Stimulated activated CD8-positive, alpha-beta memory T cell treated with anti-CD3 and anti-CD28 coated beads, Interleukin-2, amount 100 ng/mL, for 48 hours (primary cell): ENCODE data around the gene MAP7D1.
"Not testable (repeated sequence)": the region's sequence is repeated elsewhere in the genome, so short reads cannot be mapped to it uniquely, and the experiment has no call there.

Experiments used
- DNase-seq, 2 donors: peaks; one replicate each; pipeline ENCODE4 v3.0.0-alpha.2; 2020; ENCODE audit warnings: low read depth in 2 of 2

Gene MAP7D1

DNA sequence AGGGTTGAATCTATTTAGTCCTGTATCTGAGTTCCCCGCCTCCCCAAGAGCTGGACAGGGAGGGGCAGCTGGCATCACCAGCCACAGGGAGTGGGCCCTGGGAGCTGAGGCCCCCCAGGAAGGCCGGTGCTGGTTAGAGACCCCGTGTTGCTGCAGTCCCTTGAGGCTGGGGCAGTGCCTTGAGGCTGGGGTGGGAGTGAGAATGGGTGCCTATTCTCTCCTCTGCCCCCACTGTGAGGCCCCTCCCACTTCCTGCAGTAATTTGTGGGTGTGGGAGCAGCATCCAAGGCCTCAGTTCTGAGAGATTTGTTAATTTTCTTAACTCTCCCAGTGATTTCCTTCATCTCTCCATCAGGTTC is 4.1 kb upstream of the MAP7D1 start:
- no peak for DNase-seq

DNA sequence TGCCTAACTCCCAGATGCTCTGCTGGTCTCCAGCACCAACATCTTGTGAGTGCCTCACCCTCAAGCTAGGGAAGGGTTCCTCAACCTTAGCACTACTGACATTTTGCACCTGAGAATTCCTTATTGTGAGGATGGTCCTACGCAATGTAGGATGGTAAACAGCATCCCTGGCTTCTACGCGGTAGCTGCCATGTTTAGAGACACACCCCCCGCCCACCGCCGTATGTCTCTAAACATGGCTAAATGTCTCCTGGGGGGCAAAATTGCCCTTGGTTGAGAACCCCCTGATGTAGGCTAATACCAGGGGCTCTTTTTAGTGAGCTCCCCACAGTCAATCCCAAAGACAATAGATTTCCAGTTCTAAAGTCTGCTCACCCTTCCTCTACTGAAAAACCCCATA is 2.5 kb upstream of the MAP7D1 start:
- no peak for DNase-seq

DNA sequence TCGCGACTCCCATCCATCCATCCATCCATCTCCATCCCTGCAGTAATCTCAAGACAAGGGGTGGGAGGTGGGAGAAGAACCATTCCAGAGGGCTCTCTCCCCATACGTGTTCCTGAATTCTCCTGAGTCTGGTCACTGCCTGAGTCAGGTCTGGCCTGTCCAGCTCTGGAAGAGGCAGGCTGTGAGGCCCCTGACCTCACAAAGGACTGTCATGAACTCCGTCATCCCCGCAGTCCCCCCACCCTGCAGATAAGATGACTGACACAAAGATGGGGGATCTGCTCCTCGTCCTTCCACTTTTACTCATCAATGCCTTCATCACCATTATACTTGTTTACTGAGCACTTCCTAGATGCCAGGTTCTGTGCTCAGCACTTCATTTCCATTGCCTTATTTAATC is 1.6 kb upstream of the MAP7D1 start:
- DNase-seq, result no peak

- DNase-seq, result no peak
These were observed 1.1 kb upstream of the MAP7D1 start for GRCh38 chr1:36154765-36155407.

- peak in 1 of 2 donors; percentile 45 for DNase-seq
These were observed 562 bp downstream of the MAP7D1 start for GRCh38 chr1:36156329-36157114.

GRCh38 chr1:36157115-36157903 is 1.3 kb downstream of the MAP7D1 start:
- DNase-seq, result no peak

GRCh38 chr1:36157973-36158826 is 2.2 kb downstream of the MAP7D1 start:
- no peak for DNase-seq

- not testable (repeated sequence) for DNase-seq
These were observed 2.9 kb downstream of the MAP7D1 start for GRCh38 chr1:36158827-36159252.

GRCh38 chr1:36159614-36160387 is 3.8 kb downstream of the MAP7D1 start:
- DNase-seq, result no peak

DNA sequence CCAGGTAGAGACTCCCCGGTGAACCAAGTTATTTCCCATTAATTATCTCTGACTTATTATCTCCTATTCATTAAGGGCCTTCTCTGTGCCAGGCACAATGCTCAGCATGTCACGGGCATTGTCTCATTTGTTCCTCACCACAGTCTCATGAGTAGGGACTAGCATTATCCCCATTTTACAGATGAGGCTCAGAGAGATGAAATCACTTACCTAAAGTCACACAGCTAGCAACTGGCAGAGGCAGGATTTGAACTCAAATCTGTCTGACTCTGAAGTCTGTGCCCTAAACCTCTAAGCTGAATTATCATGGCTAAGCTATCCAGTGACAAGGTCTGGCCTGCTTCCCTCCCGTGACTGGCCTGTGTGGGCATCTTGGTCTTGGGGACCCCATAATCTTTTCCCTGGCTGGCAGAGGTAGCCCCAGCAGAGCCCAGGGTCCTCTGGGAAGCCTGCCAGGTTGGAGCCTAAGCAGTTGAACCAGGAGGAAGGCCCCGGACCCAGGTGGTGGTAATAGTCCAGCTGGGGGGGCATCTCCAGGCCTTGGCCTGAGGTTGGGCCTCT is 4.5 kb downstream of the MAP7D1 start:
- DNase-seq, result no peak

DNA sequence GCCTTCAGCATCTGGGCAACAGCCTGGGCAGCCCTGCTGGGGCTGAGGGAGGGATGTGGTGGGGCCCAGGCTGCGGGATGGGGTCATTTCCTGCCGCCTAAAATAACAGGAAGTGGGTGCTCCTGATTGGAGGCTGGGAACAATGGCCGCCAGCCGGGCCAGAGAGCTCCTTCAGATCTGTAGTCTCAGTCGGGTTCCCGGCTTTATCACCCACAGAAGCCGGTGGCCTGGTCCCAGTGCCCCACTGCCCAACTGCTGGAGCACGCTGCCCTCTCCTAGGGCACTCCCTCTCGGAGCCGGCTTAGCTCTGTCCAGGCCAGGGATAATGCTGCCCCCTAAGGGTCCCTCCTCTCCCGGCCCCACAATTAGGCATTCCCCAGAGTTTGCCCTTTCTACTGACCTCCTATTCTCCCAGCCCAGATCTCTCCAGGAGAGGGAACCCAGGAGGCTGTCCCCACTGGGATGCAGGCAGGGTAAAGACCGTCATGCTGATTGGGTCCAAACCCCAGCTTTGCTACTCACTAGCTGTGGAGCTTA is 5.1 kb downstream of the MAP7D1 start:
- DNase-seq, result peak; percentile 62 to 66

- DNase-seq, result no peak
These were observed 5.9 kb downstream of the MAP7D1 start for GRCh38 chr1:36161641-36162531.

DNA sequence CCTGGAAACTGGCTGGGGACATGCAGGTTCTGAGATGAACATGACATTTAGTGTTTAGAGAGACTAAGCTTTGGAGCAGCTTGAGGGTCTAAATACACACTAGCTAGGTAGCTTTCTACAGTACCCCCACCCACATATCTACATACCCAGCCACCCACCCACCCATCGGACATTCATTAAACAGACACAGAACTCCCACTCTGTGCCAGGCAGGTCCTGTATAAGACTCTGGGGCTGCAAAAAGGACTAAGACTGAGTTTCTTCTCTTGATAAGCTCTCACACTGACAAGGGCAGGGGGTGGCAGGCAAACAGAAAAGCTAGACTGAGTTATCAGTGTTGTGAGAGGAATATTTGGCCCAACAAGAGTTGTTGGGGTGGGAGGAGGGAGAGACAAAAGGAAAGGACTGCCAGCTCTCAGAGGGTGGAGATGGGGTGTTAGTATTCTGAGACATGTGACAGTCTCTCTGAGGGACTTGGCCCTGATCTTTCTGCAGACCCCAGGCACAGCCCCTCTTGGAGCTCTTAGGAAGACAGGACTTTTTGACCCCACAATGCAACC is 6.8 kb downstream of the MAP7D1 start:
- DNase-seq, result no peak

GRCh38 chr1:36163426-36163825 is 7.5 kb downstream of the MAP7D1 start:
- no peak for DNase-seq

DNA sequence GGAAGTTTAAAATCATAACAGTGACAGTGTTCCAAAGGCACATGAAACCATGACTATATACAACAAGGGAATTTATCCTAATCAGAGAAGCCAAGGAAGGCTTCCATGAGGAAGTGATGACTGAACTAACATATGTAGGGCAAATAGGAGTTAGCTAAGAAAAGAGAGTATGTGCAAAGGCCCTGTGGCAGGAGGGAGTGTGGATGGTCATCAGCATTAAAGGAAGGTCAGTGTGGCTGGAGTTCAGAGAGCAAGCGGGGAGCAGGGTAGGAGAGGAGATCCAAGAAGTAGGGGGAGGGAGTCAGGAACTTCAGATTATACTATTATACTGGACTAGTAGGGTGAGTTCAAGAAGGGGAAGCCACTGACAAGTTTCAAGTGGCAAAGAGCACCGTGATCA is 8.4 kb downstream of the MAP7D1 start:
- DNase-seq, result no peak

DNA sequence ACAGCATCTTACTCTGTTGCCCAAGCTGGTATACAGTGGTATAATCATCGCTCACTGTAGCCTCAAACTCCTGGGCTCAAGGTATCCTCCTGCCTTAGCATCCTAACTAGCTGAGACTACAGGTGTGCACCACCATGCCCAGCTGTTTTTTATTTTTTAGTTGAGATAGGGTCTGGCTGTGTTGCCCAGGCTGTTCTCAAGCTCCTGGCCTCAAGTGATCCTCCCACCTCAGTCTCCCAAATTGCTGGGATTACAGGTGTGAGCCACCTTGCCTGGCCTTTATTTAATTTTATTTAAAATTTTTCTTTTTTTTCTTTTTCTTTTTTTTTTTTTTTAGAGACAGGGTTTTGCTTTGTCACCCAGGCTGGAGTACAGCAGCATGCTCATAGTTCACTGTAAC is 9.2 kb downstream of the MAP7D1 start:
- DNase-seq, result no peak

- no peak for DNase-seq
These were observed 10.2 kb downstream of the MAP7D1 start for GRCh38 chr1:36166136-36166535.

- DNase-seq, result no peak
These were observed 11.3 kb downstream of the MAP7D1 start for GRCh38 chr1:36166938-36167905.
